ENCODE results near the gene ADAMTS7. TPM values are rescaled to one million over a fixed set of nuclear protein-coding genes. Genes with fewer than 3 reads are reported as not detected.

ADAMTS7 gene
- total and polyA plus RNA-seq, 2 donors (not counting 3 experiments of a cell fraction or from before 2014, with no cell fraction given), result 49.6 to 64.7 TPM

GRCh38 chr15:78854833-78855372, 43.6 kb upstream of the ADAMTS7 start:
- Histone ChIP-seq H3K9ac (replicated peaks; ENCODE audit: extremely low read depth, insufficient read depth, low read length) (no peak overlapping the region), H3K27me3 (ENCODE audit: control insufficient read depth in 2 of 2, insufficient read depth in 2 of 2, low read length in 2 of 2) (no peaks in the 10 kb centered on the region), H3K4me2 (ENCODE audit: insufficient read depth, low read length) (no peak overlapping the region), H4K20me1 (replicated peaks; ENCODE audit: control insufficient read depth, extremely low read depth, insufficient read depth, low read length) (no peaks in the 10 kb centered on the region), H3K4me3 (replicated peaks in 1 of 3; ENCODE audit: insufficient read depth in 1 of 3, low read depth in 1 of 3, low read length in 3 of 3) (no peak overlapping the region), H3K36me3 (ENCODE audit: control insufficient read depth in 2 of 2, extremely low read depth in 1 of 2, insufficient read depth in 2 of 2, low read length in 2 of 2) (no peaks in the 10 kb centered on the region), H3K9me1 (replicated peaks; ENCODE audit: control insufficient read depth, extremely low read depth, insufficient read depth, low read length) (no peaks in the 10 kb centered on the region), H3K27ac (ENCODE audit: insufficient read depth, low read depth, low read length) (no peak overlapping the region), H3K79me2 (ENCODE audit: control insufficient read depth, insufficient read depth, low read length) (no peaks in the 10 kb centered on the region), H3K4me1 (ENCODE audit: control insufficient read depth, extremely low read depth, insufficient read depth, low read length) (peaks cover 4% of the 10 kb centered on the region), H2AFZ (ENCODE audit: low read depth, low read length) (no peak overlapping the region), H3K9me3 (replicated peaks; ENCODE audit: control insufficient read depth, insufficient read depth, low read length) (no peaks in the 10 kb centered on the region)
- dilution Hi-C loops (cut with MboI; ENCODE audit: extremely low pct_ligation_motif_present, low sequenced_read_pairs) (no loop called here), intact Hi-C loops (cut with micrococcal nuclease) (no loop called here)
- ChIA-PET CTCF (no interaction called here), POLR2A (no interaction called here)
- FAIRE-seq (no peak), DNase-seq (ENCODE audit: low read depth, low spot score) (no peak)
- BruUV-seq (replicated peaks), result no TSS peak
- no peak for TF ChIP-seq GATA2 (IDR thresholded peaks at IDR 0.05; ENCODE audit: insufficient read depth, insufficient read length, low read depth, low read length)
- TF ChIP-seq MAX (IDR thresholded peaks at IDR 0.05; ENCODE audit: insufficient read depth, insufficient read length), result no peak
- no peak for TF ChIP-seq CTCF (IDR thresholded peaks at IDR 0.05; ENCODE audit: extremely low read depth in 1 of 2, insufficient read depth in 1 of 2, low read depth in 1 of 2, low read length in 2 of 2)
- TF ChIP-seq POLR2A (IDR thresholded peaks at IDR 0.05; ENCODE audit: low read depth, low read length), result no peak
- TF ChIP-seq MYC (IDR thresholded peaks at IDR 0.05; ENCODE audit: low read depth, low read length), result no peak
- TF ChIP-seq FOS (IDR thresholded peaks at IDR 0.05; ENCODE audit: borderline replicate concordance, insufficient read depth, low read length), result no peak
- TF ChIP-seq POLR2AphosphoS5 (IDR thresholded peaks at IDR 0.05; ENCODE audit: insufficient read depth, low read depth, low read length), result no peak
- TF ChIP-seq JUN (IDR thresholded peaks at IDR 0.05; ENCODE audit: borderline replicate concordance, insufficient read depth, insufficient read length, low read depth), result no peak
- TF ChIP-seq EZH2 (IDR thresholded peaks at IDR 0.05; ENCODE audit: borderline replicate concordance, low read depth, low read length, severe bottlenecking), result no peak

Data from endothelial cell of umbilical vein (primary cell).